ENCODE measurements around the gene PPL. TPM values are rescaled to one million over a fixed set of nuclear protein-coding genes. Genes with fewer than 3 reads are reported as not detected.
A peak's percentile ranks its signal among the peaks of the same experiment; 100 is the strongest.

The PPL gene, protein sequence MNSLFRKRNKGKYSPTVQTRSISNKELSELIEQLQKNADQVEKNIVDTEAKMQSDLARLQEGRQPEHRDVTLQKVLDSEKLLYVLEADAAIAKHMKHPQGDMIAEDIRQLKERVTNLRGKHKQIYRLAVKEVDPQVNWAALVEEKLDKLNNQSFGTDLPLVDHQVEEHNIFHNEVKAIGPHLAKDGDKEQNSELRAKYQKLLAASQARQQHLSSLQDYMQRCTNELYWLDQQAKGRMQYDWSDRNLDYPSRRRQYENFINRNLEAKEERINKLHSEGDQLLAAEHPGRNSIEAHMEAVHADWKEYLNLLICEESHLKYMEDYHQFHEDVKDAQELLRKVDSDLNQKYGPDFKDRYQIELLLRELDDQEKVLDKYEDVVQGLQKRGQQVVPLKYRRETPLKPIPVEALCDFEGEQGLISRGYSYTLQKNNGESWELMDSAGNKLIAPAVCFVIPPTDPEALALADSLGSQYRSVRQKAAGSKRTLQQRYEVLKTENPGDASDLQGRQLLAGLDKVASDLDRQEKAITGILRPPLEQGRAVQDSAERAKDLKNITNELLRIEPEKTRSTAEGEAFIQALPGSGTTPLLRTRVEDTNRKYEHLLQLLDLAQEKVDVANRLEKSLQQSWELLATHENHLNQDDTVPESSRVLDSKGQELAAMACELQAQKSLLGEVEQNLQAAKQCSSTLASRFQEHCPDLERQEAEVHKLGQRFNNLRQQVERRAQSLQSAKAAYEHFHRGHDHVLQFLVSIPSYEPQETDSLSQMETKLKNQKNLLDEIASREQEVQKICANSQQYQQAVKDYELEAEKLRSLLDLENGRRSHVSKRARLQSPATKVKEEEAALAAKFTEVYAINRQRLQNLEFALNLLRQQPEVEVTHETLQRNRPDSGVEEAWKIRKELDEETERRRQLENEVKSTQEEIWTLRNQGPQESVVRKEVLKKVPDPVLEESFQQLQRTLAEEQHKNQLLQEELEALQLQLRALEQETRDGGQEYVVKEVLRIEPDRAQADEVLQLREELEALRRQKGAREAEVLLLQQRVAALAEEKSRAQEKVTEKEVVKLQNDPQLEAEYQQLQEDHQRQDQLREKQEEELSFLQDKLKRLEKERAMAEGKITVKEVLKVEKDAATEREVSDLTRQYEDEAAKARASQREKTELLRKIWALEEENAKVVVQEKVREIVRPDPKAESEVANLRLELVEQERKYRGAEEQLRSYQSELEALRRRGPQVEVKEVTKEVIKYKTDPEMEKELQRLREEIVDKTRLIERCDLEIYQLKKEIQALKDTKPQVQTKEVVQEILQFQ (N-terminal part only)
- not detected for total RNA-seq

DNA sequence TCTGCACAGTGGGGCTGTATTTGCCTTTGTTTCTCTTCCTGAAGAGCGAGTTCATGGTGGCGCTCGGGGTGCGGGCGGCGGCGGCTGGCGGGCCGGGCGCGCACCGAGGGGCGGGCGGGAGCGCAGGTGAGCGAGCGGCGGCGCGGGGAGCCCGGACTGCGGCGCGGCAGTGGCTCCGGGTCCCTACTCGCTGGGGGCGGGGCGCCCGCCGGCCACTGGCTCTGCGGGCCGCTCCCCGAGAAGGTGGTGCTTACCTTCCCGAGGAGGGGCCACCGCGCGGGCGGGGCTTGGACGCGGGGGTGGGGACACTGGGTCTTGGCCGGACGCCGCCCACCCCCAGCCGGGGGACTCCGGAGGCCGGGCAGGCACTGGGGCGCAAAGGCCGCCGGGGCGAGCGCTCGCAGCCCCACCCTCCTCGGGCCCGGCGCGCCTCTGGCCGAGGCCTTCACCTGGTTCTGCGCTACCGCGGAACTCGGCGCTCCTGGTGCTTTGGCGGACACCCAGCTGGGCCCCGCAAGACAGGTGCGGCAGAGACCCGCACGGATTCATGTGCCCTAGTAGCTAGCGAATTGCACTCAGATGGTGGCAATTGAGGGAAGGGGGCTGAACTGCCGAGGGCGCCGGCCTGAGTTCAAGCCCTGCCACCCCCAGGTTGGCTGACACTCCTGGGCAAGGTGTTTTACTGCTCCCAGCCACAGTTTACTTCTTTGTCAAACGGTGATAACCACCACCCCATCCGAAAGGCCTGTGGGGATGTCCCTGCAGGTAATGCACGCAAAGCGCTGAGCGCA lies at the start of gene PPL:
Gene PPL, minus strand, starts transcription at position 158 of the 791 bp plus-strand sequence. Its CDS starts 103 bp downstream, at position 55.
- peak within 1 kb of the TSS; percentile 74 for H3K4me3 Mint-ChIP-seq
- peaks cover 3% of the 10 kb centered on the region for H3K4me1 Mint-ChIP-seq
- no peak within 1 kb of the TSS for H3K27ac Mint-ChIP-seq
- POLR2A ChIA-PET = no interaction called here
- peaks cover 35% of the 10 kb centered on the region for H3K27me3 Mint-ChIP-seq
- DNase-seq = peak; percentile 49
- H3K9me3 Mint-ChIP-seq = no peaks in the 10 kb centered on the region
- ATAC-seq (ENCODE audit: low read depth) = peak; percentile 43
- H3K36me3 Mint-ChIP-seq = no peaks in the 10 kb centered on the region

DNA sequence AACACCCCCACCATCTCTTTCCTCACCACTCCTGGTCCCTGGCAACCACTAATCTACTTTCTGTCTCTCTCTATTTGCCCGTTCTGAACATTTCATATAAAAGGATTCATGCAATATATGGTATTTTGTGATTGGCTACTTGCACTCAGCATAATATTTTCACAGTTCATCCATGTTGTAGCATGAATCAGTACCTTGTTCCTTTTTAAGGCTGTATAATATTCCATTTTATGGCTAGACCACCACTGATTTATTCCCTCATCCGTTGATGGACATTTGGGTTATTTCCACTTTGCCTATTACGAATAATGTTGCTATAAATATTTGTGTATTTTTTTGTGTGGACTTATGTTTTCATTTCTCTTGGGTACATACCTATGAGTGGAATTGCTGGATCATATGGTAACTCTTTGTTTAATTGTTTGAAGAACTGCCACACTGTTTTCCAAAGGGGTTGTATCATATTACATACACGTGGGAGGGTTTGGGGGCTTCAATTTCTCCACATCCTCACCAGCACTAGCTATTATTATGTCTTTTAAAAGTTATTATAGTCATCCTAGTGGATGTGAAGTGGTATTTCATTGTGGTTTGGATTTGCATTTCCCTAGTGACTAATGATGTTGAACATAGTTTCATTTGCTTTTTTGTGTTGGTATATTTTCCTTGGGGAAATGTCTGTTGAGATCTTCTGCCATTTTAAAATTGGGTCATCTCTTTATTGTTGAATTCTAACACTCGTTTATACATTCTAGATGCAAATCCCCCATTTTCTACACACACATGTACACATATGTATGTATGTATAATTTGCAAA lies 47.4 kb upstream of the PPL start:
- no peaks in the 10 kb centered on the region for H3K36me3 Mint-ChIP-seq
- no peak overlapping the region for H3K27ac Mint-ChIP-seq

DNA sequence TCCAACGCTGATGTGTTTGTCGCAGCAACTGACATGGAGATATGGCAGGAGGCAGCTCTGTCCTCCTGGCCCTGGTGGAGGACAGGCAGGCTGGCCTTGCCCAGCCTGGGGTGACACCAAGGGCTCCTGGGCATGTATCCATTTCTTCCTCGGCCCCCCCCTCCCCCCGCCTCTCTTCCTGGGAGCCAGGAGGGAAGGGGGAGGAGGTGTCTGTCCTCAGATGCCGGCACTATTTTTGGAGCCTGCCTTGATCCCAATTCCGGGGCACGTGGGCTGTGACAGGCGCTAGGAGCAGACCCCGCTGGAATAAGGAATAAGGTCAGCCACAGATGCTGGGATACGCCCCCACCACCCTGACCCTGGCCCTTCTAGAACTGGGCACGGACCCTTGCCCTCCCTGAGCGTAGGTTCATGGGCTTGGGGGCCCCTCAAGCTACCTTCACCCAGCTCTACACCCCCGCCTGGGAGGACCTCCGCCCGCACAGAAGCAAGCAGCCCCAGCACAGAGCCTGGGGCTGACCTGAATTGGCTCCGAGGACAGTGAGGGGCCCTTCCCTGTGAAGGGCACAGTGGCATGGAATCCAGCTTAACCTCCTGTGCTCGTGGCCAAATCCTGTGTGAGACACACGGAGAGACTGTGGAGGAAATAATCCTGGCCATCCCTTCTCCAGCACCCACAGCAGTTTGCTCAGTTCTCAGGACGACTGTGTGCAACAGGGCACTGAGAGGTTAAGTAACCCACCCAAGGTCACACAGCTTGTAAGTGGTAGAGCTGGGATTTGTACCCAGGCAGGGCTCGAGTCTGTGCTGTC lies 45.3 kb upstream of the PPL start:
- Mint-ChIP-seq H3K27ac (no peak overlapping the region), H3K36me3 (no peaks in the 10 kb centered on the region), H3K27me3 (peaks cover 23% of the 10 kb centered on the region), H3K9me3 (peaks cover 3% of the 10 kb centered on the region), H3K4me3 (no peak overlapping the region), H3K4me1 (no peaks in the 10 kb centered on the region)
- DNase-seq = no peak
- ATAC-seq (ENCODE audit: low read depth) = no peak
- POLR2A ChIA-PET = no interaction called here

More for the DNA sequence above, 47.4 kb upstream of the PPL start:
- Mint-ChIP-seq H3K9me3 (peaks cover 3% of the 10 kb centered on the region), H3K27me3 (peaks cover 38% of the 10 kb centered on the region), H3K4me1 (no peaks in the 10 kb centered on the region), H3K4me3 (no peak overlapping the region)
- ATAC-seq (ENCODE audit: low read depth) (no peak), DNase-seq (no peak)
- POLR2A ChIA-PET = no interaction called here

DNA sequence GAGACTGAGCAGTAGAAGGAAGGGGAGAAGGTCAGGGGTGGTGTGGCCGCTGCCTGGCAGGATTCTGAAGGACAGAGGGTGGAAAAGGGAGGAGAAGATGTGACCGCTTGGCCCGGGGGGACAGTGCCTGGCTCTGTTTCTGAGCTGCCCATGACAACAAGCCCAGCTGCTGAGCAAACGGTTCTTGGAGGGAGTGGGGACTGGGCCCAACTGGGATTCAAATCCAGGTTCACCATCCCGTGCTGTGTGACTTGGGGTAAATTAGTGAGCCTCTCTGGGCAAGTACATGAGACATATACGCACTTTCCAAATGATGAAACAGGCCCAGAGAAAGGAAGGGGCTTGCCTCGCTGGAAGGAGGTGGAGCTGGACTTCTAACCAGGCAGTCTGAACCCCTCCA lies 44.5 kb upstream of the PPL start:
- H3K9me3 Mint-ChIP-seq = peaks cover 1% of the 10 kb centered on the region

DNA sequence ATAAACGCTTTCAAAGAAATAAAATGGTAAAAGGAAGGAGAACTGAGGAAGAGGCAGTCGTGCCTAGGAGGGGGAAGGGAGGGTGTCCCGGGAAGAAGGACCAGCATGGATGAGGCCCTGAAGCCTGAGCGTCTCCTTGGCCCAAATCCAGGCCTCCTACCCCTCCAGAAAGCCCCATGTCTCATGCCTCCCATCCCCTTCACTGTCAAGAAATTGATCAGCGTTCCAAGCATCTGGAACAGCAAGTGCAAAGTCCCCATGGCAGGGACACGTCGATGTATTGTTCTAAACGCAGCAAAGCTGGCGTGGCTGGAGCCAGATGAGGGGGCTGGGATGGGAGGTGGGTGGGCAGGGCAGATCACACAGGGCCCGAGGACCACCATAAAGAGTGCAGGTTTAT lies 43.7 kb upstream of the PPL start:
- H3K4me3 Mint-ChIP-seq = no peak overlapping the region
- no peaks in the 10 kb centered on the region for H3K4me1 Mint-ChIP-seq
- no peaks in the 10 kb centered on the region for H3K36me3 Mint-ChIP-seq
- no peak for ATAC-seq (ENCODE audit: low read depth)
- H3K9me3 Mint-ChIP-seq = no peaks in the 10 kb centered on the region
- POLR2A ChIA-PET = no interaction called here
- no peak overlapping the region for H3K27ac Mint-ChIP-seq
- no peak for DNase-seq
- H3K27me3 Mint-ChIP-seq = peaks cover 8% of the 10 kb centered on the region

More for the DNA sequence above, 44.5 kb upstream of the PPL start:
- Mint-ChIP-seq H3K4me3 (no peak overlapping the region), H3K36me3 (no peaks in the 10 kb centered on the region), H3K4me1 (no peaks in the 10 kb centered on the region), H3K27ac (no peak overlapping the region), H3K27me3 (peaks cover 15% of the 10 kb centered on the region)
- DNase-seq (no peak), ATAC-seq (ENCODE audit: low read depth) (no peak)
- POLR2A ChIA-PET = no interaction called here

DNA sequence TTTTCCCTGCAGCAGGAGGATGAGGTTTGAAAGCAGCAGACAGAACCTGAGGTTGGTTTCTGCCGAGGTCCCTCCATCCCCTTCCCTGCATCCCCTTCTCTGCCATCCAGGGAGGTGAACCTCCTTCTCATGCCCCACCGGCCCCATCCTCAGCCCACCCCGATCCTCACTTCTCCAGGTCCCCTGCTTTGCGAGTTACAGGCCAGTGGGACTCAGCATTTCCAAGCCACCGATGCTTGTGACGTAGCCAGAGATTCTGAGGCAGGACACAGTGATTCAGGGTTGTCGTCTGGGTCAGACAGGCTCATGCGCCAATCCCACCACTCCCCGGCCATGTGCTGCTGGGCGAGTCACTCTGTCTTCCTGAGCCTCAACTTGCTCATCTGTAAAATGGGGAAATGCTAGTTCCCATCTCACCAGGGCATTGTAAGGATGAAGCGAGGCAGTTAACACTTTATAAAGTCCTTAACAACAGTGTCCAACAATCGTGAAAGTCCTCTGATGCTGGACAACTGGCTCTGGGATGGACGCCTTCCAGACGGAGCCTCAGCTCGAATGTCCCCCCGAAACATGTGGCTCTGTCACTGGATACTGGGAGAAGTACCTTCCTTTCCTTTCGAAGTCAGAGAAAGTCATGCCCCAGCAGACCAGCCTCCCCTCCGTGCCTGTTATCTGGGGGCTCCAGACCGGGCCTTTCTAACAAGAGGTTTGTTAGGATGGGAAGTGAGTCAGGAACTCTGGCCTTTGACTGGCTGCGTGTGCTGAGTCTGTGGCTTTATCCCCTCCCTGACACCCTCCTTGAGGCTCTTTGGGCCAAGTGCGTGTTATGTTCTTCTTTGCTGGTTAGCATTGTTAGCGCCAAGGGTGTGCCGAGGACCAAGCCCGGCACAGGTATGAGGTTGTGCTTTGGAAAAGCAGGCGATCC lies 43.0 kb upstream of the PPL start:
- ATAC-seq (ENCODE audit: low read depth) = no peak
- Mint-ChIP-seq H3K27ac (no peak overlapping the region), H3K4me1 (no peaks in the 10 kb centered on the region), H3K4me3 (no peak overlapping the region), H3K27me3 (peaks cover 8% of the 10 kb centered on the region), H3K9me3 (no peaks in the 10 kb centered on the region), H3K36me3 (no peaks in the 10 kb centered on the region)
- DNase-seq = no peak
- POLR2A ChIA-PET = no interaction called here

DNA sequence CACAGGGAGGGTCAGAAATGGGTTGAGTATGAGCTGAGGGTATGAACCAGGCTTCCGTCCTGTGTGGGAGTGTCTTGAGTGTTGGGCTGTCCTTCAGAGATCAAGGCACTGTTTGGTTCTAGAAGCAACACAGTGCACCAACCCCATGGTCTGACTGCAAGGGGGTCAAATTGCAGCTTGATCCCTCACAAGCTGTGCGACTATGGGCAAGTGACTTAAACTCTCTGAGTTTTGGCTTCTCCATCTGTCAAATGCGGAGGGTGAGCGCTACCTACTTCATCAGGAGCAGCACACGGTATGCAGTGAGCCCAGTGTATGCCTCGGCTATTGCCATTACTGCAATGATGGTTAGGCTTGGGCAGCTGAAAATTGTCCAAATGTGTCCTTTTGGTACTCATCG lies 42.2 kb upstream of the PPL start:
- Mint-ChIP-seq H3K27ac (no peak overlapping the region), H3K4me3 (no peak overlapping the region), H3K4me1 (no peaks in the 10 kb centered on the region), H3K36me3 (no peaks in the 10 kb centered on the region), H3K27me3 (peaks cover 8% of the 10 kb centered on the region), H3K9me3 (no peaks in the 10 kb centered on the region)
- DNase-seq (no peak), ATAC-seq (ENCODE audit: low read depth) (no peak)
- POLR2A ChIA-PET = no interaction called here

DNA sequence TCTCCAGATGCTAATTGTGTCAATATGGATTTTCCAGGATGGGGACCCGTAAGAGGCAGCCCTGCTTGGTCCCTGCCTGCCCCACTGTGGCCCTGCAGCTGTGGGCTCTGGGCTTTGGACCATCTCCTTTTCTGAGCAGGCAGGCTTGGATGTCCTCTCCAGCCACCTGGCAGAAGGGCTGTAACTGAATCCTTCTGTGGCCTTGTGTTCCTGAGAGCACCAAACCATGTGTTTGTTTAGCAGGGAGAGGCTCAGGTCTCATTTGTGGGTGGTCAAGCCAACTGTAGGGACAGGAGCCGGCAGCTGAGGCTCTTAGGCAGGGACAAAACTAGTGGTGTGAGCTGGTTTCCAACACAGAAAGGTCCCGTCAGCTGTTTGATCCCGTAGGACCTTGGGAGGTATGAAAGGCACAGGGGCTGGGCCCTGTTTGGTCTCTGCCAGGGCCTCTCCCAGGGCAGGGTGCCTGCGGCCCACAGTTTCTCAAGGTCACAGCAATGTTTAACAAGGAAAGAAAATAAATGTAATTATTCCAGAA lies 39.7 kb upstream of the PPL start:
- Mint-ChIP-seq H3K9me3 (peaks cover 12% of the 10 kb centered on the region), H3K4me1 (peaks cover 12% of the 10 kb centered on the region), H3K36me3 (peaks cover 6% of the 10 kb centered on the region), H3K4me3 (no peak overlapping the region), H3K27ac (no peak overlapping the region), H3K27me3 (peaks cover 5% of the 10 kb centered on the region)
- DNase-seq (no peak), ATAC-seq (ENCODE audit: low read depth) (no peak)
- POLR2A ChIA-PET = no interaction called here

DNA sequence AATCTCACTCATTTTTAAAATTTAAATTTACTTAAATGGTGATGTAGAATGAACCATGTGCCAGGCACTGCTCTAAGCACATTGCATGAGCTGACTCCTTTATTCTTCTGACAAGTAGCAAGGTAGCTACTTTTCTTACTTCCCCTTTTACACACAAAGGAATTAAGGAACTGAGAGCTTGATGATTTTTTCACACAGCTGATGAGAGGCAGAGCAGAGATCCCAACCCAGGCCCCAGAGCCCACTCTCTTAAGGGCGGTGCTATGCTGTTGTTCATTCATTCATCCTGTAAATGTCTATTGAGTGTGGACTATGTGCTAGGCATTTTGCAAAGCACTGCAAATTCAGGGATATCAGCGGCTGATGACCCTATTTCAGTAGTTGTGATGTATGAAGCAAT lies 39.1 kb upstream of the PPL start:
- DNase-seq (no peak), ATAC-seq (ENCODE audit: low read depth) (no peak)
- Mint-ChIP-seq H3K4me3 (no peak overlapping the region), H3K9me3 (peaks cover 12% of the 10 kb centered on the region), H3K27me3 (peaks cover 5% of the 10 kb centered on the region), H3K27ac (no peak overlapping the region), H3K4me1 (peaks cover 12% of the 10 kb centered on the region), H3K36me3 (peaks cover 6% of the 10 kb centered on the region)
- POLR2A ChIA-PET = no interaction called here

DNA sequence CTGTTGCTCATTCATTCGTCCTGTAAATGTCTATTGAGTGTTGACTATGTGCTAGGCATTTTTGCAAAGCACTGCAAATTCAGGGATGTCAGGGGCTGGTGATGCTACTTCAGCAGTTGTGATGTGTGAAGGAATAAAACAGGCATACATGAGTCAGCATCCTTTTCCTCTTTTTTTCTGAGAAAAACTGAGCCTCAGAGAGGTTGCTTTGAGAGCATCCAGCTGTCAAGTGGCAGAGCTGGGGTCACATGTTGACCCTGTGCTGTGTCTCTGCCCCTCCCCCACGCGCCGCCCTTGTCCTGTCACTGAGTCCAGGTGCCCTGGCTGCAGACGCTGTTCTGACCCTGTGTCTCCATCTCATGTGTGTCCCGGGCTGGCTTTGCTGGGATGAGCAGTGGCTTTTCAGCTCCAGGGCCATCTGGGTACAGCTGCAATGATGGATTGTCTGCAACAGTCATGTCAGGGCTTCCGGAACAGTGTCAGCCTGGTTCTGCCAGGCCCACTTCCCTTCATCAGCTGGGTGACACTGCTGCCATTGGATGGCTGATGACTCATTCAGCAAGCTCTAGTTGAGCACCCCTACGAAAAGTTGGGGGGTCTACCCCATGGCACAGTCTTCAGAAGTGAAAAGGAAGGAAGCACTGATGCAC lies 36.1 kb upstream of the PPL start:
- Mint-ChIP-seq H3K4me1 (peaks cover 12% of the 10 kb centered on the region), H3K4me3 (peak overlapping the region; percentile 35), H3K27ac (peak overlapping the region; percentile 51), H3K36me3 (peaks cover 6% of the 10 kb centered on the region), H3K9me3 (peaks cover 12% of the 10 kb centered on the region), H3K27me3 (peaks cover 4% of the 10 kb centered on the region)
- ATAC-seq (ENCODE audit: low read depth) (peak; percentile 47), DNase-seq (no peak)
- POLR2A ChIA-PET = no interaction called here

Data from activated naive CD8-positive, alpha-beta T cell treated with anti-CD3 and anti-CD28 coated beads, Interleukin-2, amount 10 ng/mL, durations not matched to agents 7 days and 5 days (primary cell).